ENCODE data around the gene SMIM41.

The SMIM41 gene

GRCh38 chr12:52063082-52063924, 16.2 kb upstream of the SMIM41 start:
- no peak for DNase-seq (ENCODE audit: low read depth)

- DNase-seq (ENCODE audit: low read depth) = no peak
Observed at GRCh38 chr12:52063981-52064649, 15.4 kb upstream of the SMIM41 start.

GRCh38 chr12:52066346-52067080, 13.0 kb upstream of the SMIM41 start:
- no peak for DNase-seq (ENCODE audit: low read depth)

GRCh38 chr12:52067081-52067374, 12.5 kb upstream of the SMIM41 start:
- DNase-seq (ENCODE audit: low read depth) = no peak

DNA sequence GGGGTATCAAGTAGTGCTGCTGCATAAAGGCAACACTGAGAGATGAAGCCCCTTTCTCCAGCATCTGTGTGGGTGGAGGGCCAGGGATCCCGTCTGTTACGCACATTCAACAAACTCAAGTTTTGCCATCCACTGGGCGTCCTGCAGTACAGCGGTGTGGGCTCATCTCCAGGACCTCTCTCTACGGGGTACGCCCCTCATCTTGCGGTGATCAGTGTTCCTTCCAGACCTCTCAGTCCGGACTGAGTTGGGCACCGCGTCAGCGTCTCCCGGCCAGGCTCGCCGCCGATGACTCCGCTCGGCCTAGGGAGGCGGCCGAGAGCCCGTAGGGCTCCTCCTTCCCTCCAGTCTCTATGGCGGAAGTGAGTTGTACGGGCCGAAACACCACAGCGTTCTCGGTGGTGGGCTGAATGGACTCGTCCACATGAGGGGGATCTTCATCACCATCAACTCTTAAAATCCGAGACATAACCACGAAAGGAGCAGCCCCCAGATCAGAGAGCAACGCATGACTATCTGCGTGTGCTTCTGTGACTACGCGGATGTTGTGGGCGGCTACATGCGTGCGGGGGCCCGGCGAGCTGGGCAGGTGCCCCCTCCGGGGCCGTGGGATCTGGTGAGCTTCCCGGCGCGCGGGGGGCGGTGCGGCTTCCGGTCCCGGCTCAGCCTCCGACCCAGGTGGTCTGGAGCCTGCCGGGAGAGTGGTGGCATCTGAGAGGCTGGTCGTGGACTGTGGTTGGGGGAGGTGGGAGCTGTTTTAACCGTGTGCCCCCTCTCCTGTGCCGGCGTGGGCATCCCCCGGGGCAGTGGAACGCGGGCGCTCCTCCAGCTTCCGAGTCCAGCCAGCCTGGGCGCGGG, 9.9 kb upstream of the SMIM41 start, which contains the start of gene ATG101:
TSS of gene ATG101 (plus strand) at position 652 of the 858 bp plus-strand sequence. CDS start 3,673 bp downstream, outside the sequence.
- peak; percentile 82 for DNase-seq (ENCODE audit: low read depth)

- DNase-seq (ENCODE audit: low read depth) = no peak
Observed at GRCh38 chr12:52070185-52070925, 9.1 kb upstream of the SMIM41 start.

- no peak for DNase-seq (ENCODE audit: low read depth)
Observed at GRCh38 chr12:52073531-52074381, 5.7 kb upstream of the SMIM41 start.

GRCh38 chr12:52074971-52075724, 4.4 kb upstream of the SMIM41 start:
- DNase-seq (ENCODE audit: low read depth) = no peak

DNA sequence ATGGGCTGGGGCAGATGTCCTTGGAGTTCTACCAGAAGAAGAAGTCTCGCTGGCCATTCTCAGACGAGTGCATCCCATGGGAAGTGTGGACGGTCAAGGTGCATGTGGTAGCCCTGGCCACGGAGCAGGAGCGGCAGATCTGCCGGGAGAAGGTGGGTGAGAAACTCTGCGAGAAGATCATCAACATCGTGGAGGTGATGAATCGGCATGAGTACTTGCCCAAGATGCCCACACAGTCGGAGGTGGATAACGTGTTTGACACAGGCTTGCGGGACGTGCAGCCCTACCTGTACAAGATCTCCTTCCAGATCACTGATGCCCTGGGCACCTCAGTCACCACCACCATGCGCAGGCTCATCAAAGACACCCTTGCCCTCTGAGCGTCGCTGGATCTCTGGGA, 2.7 kb upstream of the SMIM41 start:
- no peak for DNase-seq (ENCODE audit: low read depth)

- DNase-seq (ENCODE audit: low read depth) = no peak
Observed at GRCh38 chr12:52078276-52078675, 1.2 kb upstream of the SMIM41 start.

DNA sequence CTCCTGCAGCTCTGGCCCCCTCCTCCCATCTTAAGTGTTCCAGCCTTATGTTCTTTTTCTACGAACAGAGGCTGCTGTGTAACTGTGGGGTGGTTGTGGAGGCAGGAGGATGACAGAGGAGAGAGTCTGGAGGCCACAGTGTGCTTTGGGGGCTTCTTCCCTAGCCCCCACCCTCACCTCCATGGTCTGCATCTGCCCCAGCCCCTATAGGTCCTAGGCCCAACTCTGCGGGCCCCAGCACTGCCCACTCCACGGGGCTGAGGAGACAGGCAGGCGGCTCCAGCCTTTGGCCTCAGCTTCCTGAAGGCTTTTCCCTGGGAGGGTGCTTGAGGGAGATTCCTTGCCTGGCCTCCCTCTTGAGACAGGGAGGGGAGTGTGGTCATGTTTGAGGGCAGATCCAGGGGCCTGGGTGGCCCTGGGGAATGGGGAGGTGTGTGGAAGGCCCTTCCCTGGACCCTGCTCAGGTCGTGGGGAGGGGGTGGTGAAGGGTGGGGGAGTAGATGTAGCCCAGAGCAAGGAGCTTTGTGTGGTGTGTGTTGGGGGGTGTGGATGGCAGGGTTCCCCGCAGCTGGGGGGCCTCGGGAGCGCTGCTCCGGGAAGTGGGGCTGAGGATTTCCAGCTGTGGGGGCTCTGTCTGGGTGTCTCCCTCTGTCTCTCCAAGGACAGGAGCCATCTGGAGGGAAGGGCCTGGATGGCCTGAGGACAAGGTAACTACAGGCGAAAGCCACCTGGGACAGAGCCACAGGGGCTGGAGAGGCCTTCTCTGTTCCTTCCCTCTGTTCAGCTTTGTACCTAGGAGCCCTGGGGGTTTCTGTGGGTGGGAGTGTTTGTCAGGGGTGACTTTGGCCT, 1.1 kb downstream of the SMIM41 start:
- no peak for DNase-seq (ENCODE audit: low read depth)

GRCh38 chr12:52081263-52081733, 1.8 kb downstream of the SMIM41 start:
- DNase-seq (ENCODE audit: low read depth) = no peak

- no peak for DNase-seq (ENCODE audit: low read depth)
Observed at GRCh38 chr12:52082026-52082668, 2.6 kb downstream of the SMIM41 start.

GRCh38 chr12:52082669-52082987, 3.1 kb downstream of the SMIM41 start:
- no peak for DNase-seq (ENCODE audit: low read depth)

GRCh38 chr12:52082988-52083637, 3.6 kb downstream of the SMIM41 start:
- DNase-seq (ENCODE audit: low read depth) = peak; percentile 56

- DNase-seq (ENCODE audit: low read depth) = no peak
Observed at GRCh38 chr12:52083638-52083996, 4.1 kb downstream of the SMIM41 start.

DNA sequence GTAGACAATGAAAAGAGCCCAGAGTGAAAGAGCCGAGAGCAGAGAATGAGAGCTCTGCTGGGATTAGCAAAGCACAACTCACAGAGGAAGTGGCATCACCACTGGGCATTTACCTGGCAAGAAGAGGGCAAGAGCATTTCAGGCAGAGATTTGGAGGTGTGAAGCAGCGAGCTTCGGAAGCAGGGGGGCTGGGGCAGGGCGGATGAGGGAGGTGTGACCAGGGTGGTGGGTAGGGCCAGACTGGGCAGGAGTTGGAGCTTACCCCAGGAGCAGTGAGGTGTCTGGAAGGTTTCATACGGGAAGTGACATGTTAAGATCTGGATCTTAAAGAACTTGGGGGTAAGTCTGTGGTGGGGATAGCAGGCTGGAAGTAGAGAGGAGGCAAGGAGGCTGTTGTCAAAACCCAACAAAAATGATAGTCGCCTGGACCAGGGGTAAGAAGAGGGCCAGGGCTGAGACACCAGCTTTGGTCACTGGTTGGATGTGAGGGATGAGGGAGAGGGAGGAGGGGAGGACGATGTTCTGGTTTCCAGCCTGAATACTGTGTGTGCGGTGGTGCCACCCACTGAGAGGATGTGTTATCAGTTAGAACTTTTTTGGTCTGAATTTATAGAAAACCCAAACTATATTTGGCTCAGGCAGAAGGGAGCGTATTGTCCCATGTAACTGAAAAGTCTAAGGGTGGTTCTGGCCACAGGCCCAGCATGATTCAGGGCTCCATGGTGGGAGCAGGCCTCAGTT, 5.2 kb downstream of the SMIM41 start:
- no peak for DNase-seq (ENCODE audit: low read depth)

All from activated T-cell treated with anti-CD3 and anti-CD28 coated beads for 24 hours (primary cell).